HEK293 (cell line): ENCODE measurements around the gene ACAA2.

ENCODE experiments used
- CTCF ChIA-PET: fragments of 350-600 bp; formaldehyde crosslinking; extraction: SDS; loops from one replicate; lab custom pipeline; 2021; ENCODE audit warnings: antibody characterized with exemption; lab: Yijun Ruan, JAX
- POLR2A ChIA-PET: fragments of 300-600 bp; formaldehyde crosslinking; extraction: SDS; loops from one replicate; lab custom pipeline; 2020; ENCODE audit warnings: antibody characterized with exemption, inconsistent platforms; lab: Yijun Ruan, JAX
- H3K27ac ChIP-seq: fragments of 200-500 bp; sonication (Bioruptor generic); 2 replicates; pipeline ENCODE4 v1.5.1; 2014; ENCODE audit warnings: low read depth, low read length, control low read depth, inconsistent platforms; ENCODE audit errors: extremely low read depth
- H3K36me3 ChIP-seq, 2 experiments: fragments of 200-500 bp in 1 of 2; sonication (Bioruptor generic) in 1 of 2; 1 replicate in 1 of 2; 2 replicates in 1 of 2; pipeline ENCODE4 v1.5.1; 2014 to 2017; ENCODE audit warnings: inconsistent platforms in 2 of 2, low read length in 2 of 2; ENCODE audit not compliant: control insufficient read depth in 2 of 2, insufficient read depth in 1 of 2
- H3K4me1 ChIP-seq: fragments of 200-500 bp; sonication (Bioruptor generic); 2 replicates; pipeline ENCODE4 v1.5.1; 2014; ENCODE audit warnings: mild to moderate bottlenecking, low read length, inconsistent platforms; ENCODE audit not compliant: control insufficient read depth, insufficient read depth
- H3K4me3 ChIP-seq: 2 replicates; pipeline ENCODE4 v1.5.1; 2011; ENCODE audit warnings: low read depth, mild to moderate bottlenecking, control low read depth, low read length, moderate library complexity
- H3K9me3 ChIP-seq: fragments of 200-500 bp; sonication (Bioruptor generic); 2 replicates; pipeline ENCODE4 v1.5.1; 2014; ENCODE audit warnings: low read depth, low read length, inconsistent platforms; ENCODE audit not compliant: control insufficient read depth, insufficient read depth
- FEZF1 ChIP-seq: fragments of 450-650 bp; formaldehyde crosslinking; IDR thresholded peaks from 2 replicates; pipeline ENCODE4 v1.5.1; 2016; ENCODE audit warnings: missing biosample characterization, missing genetic modification characterization
- KLF16 ChIP-seq: fragments of 450-650 bp; formaldehyde crosslinking; IDR thresholded peaks from 2 replicates; pipeline ENCODE4 v1.5.1; 2017; ENCODE audit warnings: missing biosample characterization, missing genetic modification characterization
- ZNF335 ChIP-seq: fragments of 450-650 bp; formaldehyde crosslinking; conservative IDR thresholded peaks from 2 replicates; pipeline ENCODE4 v1.5.1; 2016; ENCODE audit warnings: missing biosample characterization, missing genetic modification characterization
- ZNF341 ChIP-seq: fragments of 450-650 bp; formaldehyde crosslinking; IDR thresholded peaks from 2 replicates; pipeline ENCODE4; 2016; ENCODE audit warnings: low read depth, missing biosample characterization, missing genetic modification characterization
- ZNF561 ChIP-seq: fragments of 450-650 bp; IDR thresholded peaks from 2 replicates; pipeline ENCODE4 v1.5.1; 2018; ENCODE audit warnings: missing biosample characterization, missing genetic modification characterization, borderline replicate concordance
- ZNF623 ChIP-seq: fragments of 450-650 bp; formaldehyde crosslinking; IDR thresholded peaks from 2 replicates; pipeline ENCODE4 v1.5.1; 2016; ENCODE audit warnings: missing biosample characterization, missing genetic modification characterization
- ZNF626 ChIP-seq: fragments of 450-650 bp; sonication (Bioruptor Pico); formaldehyde crosslinking; IDR thresholded peaks from 2 replicates; pipeline ENCODE4 v1.5.1; 2018; ENCODE audit warnings: missing biosample characterization, missing genetic modification characterization, inconsistent platforms
- ZNF645 ChIP-seq: fragments of 450-650 bp; formaldehyde crosslinking; IDR thresholded peaks from 2 replicates; pipeline ENCODE4; 2016; ENCODE audit warnings: missing biosample characterization, missing genetic modification characterization
- ZNF654 ChIP-seq: fragments of 450-650 bp; formaldehyde crosslinking; IDR thresholded peaks from 2 replicates; pipeline ENCODE4 v1.5.1; 2016; ENCODE audit warnings: low read depth, missing biosample characterization, missing genetic modification characterization
- ZNF785 ChIP-seq: fragments of 450-650 bp; formaldehyde crosslinking; IDR thresholded peaks from 2 replicates; pipeline ENCODE4 v1.5.1; 2016; ENCODE audit warnings: missing biosample characterization, missing genetic modification characterization
- ZNF792 ChIP-seq: fragments of 450-650 bp; formaldehyde crosslinking; IDR thresholded peaks from 2 replicates; pipeline ENCODE4 v1.5.1; 2016; ENCODE audit warnings: missing biosample characterization, missing genetic modification characterization
- ZXDB ChIP-seq: fragments of 450-650 bp; formaldehyde crosslinking; IDR thresholded peaks from 2 replicates; pipeline ENCODE4 v1.5.1; 2016; ENCODE audit warnings: missing biosample characterization, missing genetic modification characterization
- TF ChIP-seq, protein P1 (sequence below): fragments of 450-650 bp; formaldehyde crosslinking; IDR thresholded peaks from 2 replicates; pipeline ENCODE4 v1.5.1; 2017; ENCODE audit warnings: missing biosample characterization, missing genetic modification characterization
- TF ChIP-seq, protein P2 (sequence below): fragments of 450-650 bp; formaldehyde crosslinking; IDR thresholded peaks from 2 replicates; pipeline ENCODE4 v1.5.1; 2016; ENCODE audit warnings: missing biosample characterization, missing genetic modification characterization
- TF ChIP-seq, protein P3 (sequence below): fragments of 450-650 bp; formaldehyde crosslinking; IDR thresholded peaks from 2 replicates; pipeline ENCODE4 v1.5.1; 2016; ENCODE audit warnings: missing biosample characterization, missing genetic modification characterization
- TF ChIP-seq, protein P4 (sequence below): fragments of 450-650 bp; formaldehyde crosslinking; conservative IDR thresholded peaks from 2 replicates; pipeline ENCODE4 v1.5.1; 2016; ENCODE audit warnings: low read depth, missing biosample characterization, missing genetic modification characterization
- TF ChIP-seq, protein P5 (sequence below): fragments of 450-650 bp; formaldehyde crosslinking; IDR thresholded peaks from 2 replicates; pipeline ENCODE4 v1.5.1; 2016; ENCODE audit warnings: missing biosample characterization, missing genetic modification characterization
- TF ChIP-seq, protein P6 (sequence below): fragments of 450-650 bp; formaldehyde crosslinking; IDR thresholded peaks from 2 replicates; pipeline ENCODE4 v1.5.1; 2016; ENCODE audit warnings: missing biosample characterization, missing genetic modification characterization

Gene ACAA2

DNA sequence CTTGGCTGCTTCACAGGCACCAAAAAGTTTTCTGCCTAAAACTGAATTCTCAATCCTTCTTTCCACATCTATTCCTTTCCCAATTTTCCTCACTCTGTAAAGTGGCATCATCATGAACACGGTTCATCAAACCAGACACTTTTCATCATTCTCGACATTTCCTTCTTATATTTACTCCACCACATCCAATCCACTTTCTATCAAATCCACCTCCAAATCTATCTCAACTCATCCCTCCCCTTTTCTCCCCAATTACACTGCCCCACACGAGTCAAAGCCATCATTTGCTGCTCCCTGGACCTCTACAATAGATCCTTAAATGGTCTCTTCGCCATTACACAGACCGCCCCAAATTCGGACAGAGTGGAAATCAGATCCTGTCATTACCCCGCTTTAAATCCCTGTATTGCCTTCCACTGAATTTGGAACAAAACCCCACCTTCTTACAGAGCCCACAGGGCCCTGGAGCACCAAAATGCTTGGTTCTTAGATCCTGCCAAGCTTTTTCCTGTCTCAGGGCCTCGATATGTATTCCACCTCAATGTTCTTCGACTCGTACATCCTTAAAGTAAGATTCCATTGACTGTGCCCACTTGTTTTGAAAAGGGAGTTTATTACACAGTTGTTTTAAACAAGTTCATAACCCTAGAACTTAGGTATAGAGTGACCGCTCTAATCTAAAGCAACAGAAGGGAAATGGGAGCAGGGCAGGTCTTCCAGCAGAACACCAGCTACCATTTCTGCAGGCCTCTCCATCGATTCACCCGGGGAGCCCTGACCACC lies 856 bp downstream of the ACAA2 start (continued):
- TF ChIP-seq, protein P1, sequence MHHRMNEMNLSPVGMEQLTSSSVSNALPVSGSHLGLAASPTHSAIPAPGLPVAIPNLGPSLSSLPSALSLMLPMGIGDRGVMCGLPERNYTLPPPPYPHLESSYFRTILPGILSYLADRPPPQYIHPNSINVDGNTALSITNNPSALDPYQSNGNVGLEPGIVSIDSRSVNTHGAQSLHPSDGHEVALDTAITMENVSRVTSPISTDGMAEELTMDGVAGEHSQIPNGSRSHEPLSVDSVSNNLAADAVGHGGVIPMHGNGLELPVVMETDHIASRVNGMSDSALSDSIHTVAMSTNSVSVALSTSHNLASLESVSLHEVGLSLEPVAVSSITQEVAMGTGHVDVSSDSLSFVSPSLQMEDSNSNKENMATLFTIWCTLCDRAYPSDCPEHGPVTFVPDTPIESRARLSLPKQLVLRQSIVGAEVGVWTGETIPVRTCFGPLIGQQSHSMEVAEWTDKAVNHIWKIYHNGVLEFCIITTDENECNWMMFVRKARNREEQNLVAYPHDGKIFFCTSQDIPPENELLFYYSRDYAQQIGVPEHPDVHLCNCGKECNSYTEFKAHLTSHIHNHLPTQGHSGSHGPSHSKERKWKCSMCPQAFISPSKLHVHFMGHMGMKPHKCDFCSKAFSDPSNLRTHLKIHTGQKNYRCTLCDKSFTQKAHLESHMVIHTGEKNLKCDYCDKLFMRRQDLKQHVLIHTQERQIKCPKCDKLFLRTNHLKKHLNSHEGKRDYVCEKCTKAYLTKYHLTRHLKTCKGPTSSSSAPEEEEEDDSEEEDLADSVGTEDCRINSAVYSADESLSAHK: 0 out of 2 replicates have a peak, but pooled peaks have one; percentile 6
- TF ChIP-seq, protein P2, sequence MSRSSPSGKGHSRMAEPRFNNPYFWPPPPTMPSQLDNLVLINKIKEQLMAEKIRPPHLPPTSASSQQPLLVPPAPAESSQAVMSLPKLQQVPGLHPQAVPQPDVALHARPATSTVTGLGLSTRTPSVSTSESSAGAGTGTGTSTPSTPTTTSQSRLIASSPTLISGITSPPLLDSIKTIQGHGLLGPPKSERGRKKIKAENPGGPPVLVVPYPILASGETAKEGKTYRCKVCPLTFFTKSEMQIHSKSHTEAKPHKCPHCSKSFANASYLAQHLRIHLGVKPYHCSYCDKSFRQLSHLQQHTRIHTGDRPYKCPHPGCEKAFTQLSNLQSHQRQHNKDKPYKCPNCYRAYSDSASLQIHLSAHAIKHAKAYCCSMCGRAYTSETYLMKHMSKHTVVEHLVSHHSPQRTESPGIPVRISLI (tag by site-specific recombination): no peak

DNA sequence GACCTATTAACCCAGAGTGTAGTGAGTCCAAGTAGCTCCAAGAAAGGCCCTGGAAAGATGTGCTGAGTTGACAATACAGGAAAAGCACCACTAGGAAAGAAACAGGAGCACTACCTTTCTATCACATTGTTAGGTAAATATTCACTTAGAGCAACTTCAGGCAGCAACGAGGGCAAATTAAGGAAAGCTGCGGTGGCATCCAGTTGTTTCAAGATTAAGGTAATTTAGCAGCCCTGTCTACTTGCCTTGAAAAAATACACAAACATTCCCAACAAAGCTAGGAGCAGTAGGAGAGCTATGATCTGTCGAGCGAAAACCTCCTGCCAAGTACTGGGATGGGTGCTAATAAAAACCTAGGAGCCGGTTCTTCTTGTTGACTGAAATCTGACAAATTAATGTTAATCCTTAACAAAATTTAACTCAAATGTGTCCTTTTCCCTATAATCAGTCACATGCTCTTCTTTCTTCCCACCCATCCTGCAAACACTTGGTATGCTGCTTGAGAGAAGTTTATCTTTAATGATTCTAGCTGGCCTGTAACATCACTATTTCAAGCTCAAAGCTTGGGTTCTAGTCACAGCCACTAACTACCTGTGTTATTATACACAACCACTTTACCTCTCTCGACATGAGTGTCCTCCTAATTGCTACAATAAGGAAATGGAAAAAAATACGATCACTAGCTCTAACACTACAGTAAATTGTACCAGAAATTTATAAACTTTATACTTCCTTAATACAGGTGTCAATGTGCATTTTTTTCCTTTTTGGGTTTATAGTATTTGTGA lies 2.0 kb downstream of the ACAA2 start:
- ChIA-PET CTCF (interaction anchor here (0.5 to 1.9 kb wide), 8 partner anchors 22 to 352 kb away, joined by 3 to 7 read pairs (median 4); no protein-coding TSS in a partner anchor), POLR2A (interaction anchor here (1.4 kb wide), 1 partner anchor 85 kb away, joined by 4 read pairs; no protein-coding TSS in a partner anchor)
- Histone ChIP-seq H3K4me1 (peaks cover 25% of the 10 kb centered on the region), H3K36me3 (no peaks in the 10 kb centered on the region; a peak in 1 of 3 replicates), H3K27ac (peak overlapping the region; percentile 17; the same call in 1 of the 2 replicates), H3K4me3 (no peak overlapping the region), H3K9me3 (no peaks in the 10 kb centered on the region)
- 0 out of 2 replicates have a peak, but pooled peaks have one; percentile 18 for TF ChIP-seq ZXDB (tag by site-specific recombination)
- peak; percentile 89 for TF ChIP-seq ZNF335 (tag by site-specific recombination)
- TF ChIP-seq ZNF561: no peak
- TF ChIP-seq ZNF654: no peak
- TF ChIP-seq, protein P3, sequence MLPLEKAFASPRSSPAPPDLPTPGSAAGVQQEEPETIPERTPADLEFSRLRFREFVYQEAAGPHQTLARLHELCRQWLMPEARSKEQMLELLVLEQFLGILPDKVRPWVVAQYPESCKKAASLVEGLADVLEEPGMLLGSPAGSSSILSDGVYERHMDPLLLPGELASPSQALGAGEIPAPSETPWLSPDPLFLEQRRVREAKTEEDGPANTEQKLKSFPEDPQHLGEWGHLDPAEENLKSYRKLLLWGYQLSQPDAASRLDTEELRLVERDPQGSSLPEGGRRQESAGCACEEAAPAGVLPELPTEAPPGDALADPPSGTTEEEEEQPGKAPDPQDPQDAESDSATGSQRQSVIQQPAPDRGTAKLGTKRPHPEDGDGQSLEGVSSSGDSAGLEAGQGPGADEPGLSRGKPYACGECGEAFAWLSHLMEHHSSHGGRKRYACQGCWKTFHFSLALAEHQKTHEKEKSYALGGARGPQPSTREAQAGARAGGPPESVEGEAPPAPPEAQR (tag by site-specific recombination): no peak
- TF ChIP-seq KLF16 (tag by site-specific recombination): no peak
- no peak for TF ChIP-seq ZNF623
- TF ChIP-seq, protein P4, sequence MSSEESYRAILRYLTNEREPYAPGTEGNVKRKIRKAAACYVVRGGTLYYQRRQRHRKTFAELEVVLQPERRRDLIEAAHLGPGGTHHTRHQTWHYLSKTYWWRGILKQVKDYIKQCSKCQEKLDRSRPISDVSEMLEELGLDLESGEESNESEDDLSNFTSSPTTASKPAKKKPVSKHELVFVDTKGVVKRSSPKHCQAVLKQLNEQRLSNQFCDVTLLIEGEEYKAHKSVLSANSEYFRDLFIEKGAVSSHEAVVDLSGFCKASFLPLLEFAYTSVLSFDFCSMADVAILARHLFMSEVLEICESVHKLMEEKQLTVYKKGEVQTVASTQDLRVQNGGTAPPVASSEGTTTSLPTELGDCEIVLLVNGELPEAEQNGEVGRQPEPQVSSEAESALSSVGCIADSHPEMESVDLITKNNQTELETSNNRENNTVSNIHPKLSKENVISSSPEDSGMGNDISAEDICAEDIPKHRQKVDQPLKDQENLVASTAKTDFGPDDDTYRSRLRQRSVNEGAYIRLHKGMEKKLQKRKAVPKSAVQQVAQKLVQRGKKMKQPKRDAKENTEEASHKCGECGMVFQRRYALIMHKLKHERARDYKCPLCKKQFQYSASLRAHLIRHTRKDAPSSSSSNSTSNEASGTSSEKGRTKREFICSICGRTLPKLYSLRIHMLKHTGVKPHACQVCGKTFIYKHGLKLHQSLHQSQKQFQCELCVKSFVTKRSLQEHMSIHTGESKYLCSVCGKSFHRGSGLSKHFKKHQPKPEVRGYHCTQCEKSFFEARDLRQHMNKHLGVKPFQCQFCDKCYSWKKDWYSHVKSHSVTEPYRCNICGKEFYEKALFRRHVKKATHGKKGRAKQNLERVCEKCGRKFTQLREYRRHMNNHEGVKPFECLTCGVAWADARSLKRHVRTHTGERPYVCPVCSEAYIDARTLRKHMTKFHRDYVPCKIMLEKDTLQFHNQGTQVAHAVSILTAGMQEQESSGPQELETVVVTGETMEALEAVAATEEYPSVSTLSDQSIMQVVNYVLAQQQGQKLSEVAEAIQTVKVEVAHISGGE (tag by site-specific recombination): no peak
- TF ChIP-seq ZNF792: no peak
- TF ChIP-seq, protein P5, sequence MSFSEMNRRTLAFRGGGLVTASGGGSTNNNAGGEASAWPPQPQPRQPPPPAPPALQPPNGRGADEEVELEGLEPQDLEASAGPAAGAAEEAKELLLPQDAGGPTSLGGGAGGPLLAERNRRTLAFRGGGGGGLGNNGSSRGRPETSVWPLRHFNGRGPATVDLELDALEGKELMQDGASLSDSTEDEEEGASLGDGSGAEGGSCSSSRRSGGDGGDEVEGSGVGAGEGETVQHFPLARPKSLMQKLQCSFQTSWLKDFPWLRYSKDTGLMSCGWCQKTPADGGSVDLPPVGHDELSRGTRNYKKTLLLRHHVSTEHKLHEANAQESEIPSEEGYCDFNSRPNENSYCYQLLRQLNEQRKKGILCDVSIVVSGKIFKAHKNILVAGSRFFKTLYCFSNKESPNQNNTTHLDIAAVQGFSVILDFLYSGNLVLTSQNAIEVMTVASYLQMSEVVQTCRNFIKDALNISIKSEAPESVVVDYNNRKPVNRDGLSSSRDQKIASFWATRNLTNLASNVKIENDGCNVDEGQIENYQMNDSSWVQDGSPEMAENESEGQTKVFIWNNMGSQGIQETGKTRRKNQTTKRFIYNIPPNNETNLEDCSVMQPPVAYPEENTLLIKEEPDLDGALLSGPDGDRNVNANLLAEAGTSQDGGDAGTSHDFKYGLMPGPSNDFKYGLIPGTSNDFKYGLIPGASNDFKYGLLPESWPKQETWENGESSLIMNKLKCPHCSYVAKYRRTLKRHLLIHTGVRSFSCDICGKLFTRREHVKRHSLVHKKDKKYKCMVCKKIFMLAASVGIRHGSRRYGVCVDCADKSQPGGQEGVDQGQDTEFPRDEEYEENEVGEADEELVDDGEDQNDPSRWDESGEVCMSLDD (tag by site-specific recombination): no peak
- no peak for TF ChIP-seq ZNF626
- TF ChIP-seq, protein P6, sequence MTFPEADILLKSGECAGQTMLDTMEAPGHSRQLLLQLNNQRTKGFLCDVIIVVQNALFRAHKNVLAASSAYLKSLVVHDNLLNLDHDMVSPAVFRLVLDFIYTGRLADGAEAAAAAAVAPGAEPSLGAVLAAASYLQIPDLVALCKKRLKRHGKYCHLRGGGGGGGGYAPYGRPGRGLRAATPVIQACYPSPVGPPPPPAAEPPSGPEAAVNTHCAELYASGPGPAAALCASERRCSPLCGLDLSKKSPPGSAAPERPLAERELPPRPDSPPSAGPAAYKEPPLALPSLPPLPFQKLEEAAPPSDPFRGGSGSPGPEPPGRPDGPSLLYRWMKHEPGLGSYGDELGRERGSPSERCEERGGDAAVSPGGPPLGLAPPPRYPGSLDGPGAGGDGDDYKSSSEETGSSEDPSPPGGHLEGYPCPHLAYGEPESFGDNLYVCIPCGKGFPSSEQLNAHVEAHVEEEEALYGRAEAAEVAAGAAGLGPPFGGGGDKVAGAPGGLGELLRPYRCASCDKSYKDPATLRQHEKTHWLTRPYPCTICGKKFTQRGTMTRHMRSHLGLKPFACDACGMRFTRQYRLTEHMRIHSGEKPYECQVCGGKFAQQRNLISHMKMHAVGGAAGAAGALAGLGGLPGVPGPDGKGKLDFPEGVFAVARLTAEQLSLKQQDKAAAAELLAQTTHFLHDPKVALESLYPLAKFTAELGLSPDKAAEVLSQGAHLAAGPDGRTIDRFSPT (tag by site-specific recombination): no peak
- TF ChIP-seq FEZF1: 0 out of 2 replicates have a peak, but pooled peaks have one; percentile 7
- TF ChIP-seq ZNF341 (tag by site-specific recombination): no peak
- TF ChIP-seq ZNF785: no peak
- no peak for TF ChIP-seq ZNF645 (tag by site-specific recombination)
